Right ventricle myocardium inferior (tissue), 1 donor: ENCODE measurements around the gene KDSR. TPM values are rescaled to one million over a fixed set of nuclear protein-coding genes. Genes with fewer than 3 reads are reported as not detected.

ENCODE experiments used
- ATAC-seq: fragments of 200-7000 bp; cut with Tn5 transposase; one replicate; pipeline ENCODE4 v1.9.1; 2020; ENCODE audit warnings: mild to moderate bottlenecking, moderate library complexity
- DNase-seq: peaks from one replicate; pipeline ENCODE4 v3.0.0; 2021; ENCODE audit errors: missing footprints
- intact Hi-C: fragments of 100-400 bp; cut with DNase I; formaldehyde crosslinking; loops from one replicate; pipeline ENCODE4 v1.11.0; 2022
- long read RNA-seq: library from polyadenylated mRNA; unstranded; transcript quantifications from one replicate; pipeline ENCODE4 v2.0.0, GENCODE V29; 2021
- total RNA-seq: library from RNA; stranded (reverse); fragmentation: NEBNext Ultra II Directional; extraction: Animal tissue kit (Norgen Biotek cat#: 25700); gene quantifications from one replicate; pipeline ENCODE4 v1.2.1, GENCODE V29; 2021
- donor health status: DM: no; HTN: yes; CAD: no; lungs with severe emphysema.

KDSR gene
- 32.3 TPM for total RNA-seq
- long read RNA-seq, full-length matches to known transcripts, result 23 of 25 reads
- long read RNA-seq, partial matches to known transcripts, result 0 of 25 reads
- long read RNA-seq, other reads (novel, unspliced or antisense), result 2 of 25 reads

DNA sequence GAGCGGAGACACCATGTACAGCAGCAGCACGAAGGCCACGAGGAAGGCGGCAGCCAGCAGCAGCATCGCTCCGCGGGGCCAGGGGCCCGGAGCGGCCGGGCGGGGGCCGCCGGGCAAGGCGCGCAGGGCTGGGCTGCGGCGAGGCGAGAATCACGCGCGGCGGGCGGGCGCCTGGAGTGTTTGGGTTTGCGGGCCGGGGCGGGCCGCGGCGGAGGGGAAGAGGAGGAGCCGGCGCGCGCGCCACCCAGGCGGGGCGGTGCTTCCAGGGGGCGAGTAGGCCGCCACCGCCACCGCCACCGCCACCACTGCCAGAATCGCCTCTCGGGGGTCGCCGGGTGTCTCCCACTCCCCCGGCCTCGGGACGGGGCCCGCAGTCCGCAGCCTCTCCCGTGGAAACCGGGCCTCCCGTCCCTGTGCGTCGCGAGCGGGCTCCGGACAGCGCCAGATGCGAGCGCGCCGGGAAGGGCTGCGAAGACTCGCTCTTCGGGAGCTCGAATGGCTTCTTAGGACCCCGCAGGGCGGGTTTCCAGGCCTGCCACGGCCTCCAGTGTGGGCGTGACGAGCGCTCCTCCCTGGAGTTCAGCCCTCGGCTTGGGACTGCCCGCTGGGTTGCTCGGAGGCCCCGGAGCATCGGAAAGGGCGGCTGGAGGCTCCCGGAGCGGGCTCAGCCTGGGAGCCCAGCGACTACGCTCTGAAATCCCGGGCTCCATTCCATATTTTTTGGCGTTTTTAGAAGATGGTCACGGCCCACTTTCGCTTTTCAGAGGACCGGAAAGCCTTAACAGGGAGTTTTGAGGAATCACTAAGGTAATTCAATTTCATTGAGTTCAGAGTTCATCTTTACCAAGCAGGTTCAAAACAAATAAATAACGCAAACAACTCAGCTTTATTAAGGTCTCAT, at the start of gene KDSR:
KDSR (minus strand) TSS at position 154 of the 901 bp plus-strand sequence; CDS start at position 66, 88 bp downstream.
- ATAC-seq (peak; percentile 98), DNase-seq (peak; percentile 97)
- intact Hi-C loops, result loop anchor here (1.0 to 5.0 kb wide), 2 partner anchors 35 to 55 kb away; partner anchors contain the start of gene VPS4B

- no peak for DNase-seq
- ATAC-seq, result no peak
- intact Hi-C loops, result no loop called here
Observed at GRCh38 chr18:63412953-63413352, 45.9 kb upstream of the KDSR start.

- DNase-seq (no peak), ATAC-seq (no peak)
- intact Hi-C loops, result no loop called here
Observed at GRCh38 chr18:63410792-63411191, 43.8 kb upstream of the KDSR start.

GRCh38 chr18:63409301-63409700, 42.3 kb upstream of the KDSR start:
- intact Hi-C loops, result no loop called here
- DNase-seq, result no peak
- no peak for ATAC-seq

GRCh38 chr18:63407734-63408133, 40.7 kb upstream of the KDSR start:
- DNase-seq (no peak), ATAC-seq (no peak)
- intact Hi-C loops, result no loop called here

GRCh38 chr18:63405986-63406385, 39.0 kb upstream of the KDSR start:
- intact Hi-C loops, result no loop called here
- no peak for DNase-seq

DNA sequence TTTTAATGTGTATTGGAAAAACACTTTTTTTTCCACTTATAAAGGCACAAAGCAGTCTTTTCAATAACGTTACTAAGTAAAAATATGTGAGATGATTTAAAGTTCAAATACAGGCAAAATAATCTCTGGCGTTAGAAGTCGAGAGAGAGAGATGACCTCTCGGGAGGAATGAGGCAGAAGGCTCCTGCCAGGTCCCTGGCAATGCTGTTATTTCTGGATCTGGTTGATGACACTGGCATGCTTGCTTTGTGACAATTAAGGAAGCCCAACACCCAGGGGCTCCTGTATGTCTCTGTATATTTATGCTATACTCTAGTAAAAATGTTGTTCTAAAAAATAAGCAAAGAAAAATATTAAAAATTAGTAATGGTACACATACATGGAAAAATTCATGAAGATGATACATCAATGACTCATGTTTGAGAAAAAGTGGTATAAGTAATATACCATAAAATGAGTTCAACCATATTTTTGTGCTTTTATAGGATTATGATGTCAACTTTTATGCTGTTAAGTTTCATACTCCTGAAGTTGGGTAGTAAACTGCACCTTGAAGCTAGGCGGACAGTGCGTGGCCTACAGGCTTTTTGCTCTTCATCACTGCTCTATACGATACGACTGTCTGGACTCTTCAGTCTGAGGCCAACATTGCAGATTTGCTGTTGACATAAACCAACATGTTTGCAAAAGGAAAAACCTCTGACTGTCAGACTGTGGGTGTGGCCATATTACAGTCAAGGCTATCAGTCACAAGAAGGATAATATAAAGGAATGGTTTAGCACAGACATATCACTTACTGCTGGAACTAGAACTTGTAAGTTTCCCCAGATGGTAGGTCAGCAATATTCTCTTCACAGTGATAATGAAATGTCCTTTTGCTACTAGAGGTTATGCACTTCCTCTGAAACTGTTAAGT, 35.5 kb upstream of the KDSR start:
- ATAC-seq, result peak; percentile 80
- DNase-seq, result no peak

More at GRCh38 chr18:63405986-63406385, 39.0 kb upstream of the KDSR start:
- peak; percentile 53 for ATAC-seq

GRCh38 chr18:63399300-63399699, 32.3 kb upstream of the KDSR start:
- DNase-seq, result no peak
- ATAC-seq, result no peak
- intact Hi-C loops, result no loop called here

More for the DNA sequence above, 35.5 kb upstream of the KDSR start:
- intact Hi-C loops, result loop anchor here (5.0 kb wide), 1 partner anchor 35 kb away; the partner anchor contains the start of gene KDSR

- intact Hi-C loops, result no loop called here
- DNase-seq (no peak), ATAC-seq (no peak)
Observed at GRCh38 chr18:63397349-63397748, 30.3 kb upstream of the KDSR start.

DNA sequence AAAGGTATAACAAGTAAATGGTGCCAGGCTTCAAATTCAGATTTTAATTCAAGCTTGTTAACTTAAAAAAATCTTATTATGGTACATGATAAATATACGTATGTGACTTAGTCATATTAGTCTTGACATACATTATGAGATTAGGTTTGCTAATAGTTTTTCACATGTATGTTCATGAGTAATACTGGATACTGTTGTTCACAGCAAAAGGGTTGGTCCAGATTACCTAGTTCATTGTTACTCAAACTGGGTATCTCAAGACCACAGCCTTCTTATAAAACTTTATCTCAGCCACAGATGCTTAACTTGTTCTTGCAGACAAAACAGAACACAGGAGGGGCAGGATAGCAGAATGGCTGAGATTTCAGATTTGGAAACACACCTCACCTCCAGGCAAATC, 28.5 kb upstream of the KDSR start:
- ATAC-seq, result no peak

DNA sequence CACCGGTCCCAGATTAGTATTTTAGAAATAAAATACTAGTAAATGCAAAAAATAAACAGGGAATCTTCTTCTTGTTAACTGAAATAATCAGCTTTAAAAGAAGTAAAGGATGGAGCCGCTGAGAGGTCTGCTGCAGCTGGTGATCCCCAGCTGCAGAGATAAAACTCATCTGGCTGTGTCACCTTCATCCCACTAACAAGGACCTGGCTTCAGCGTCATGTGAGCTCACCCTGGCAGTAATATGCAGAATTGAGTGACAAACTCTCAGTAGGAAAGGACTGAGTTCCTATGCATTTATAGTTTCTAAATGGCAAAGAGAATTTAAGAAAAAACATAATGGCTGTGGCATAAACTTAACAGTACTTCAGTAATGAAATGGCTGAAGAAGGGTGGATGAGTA, 27.9 kb upstream of the KDSR start:
- ATAC-seq, result no peak

More for the DNA sequence above, 28.5 kb upstream of the KDSR start:
- intact Hi-C loops, result no loop called here
- no peak for DNase-seq

GRCh38 chr18:63387861-63388260, 20.9 kb upstream of the KDSR start:
- intact Hi-C loops, result no loop called here
- ATAC-seq, result no peak
- DNase-seq, result no peak

More for the DNA sequence above, 27.9 kb upstream of the KDSR start:
- intact Hi-C loops, result no loop called here
- no peak for DNase-seq

DNA sequence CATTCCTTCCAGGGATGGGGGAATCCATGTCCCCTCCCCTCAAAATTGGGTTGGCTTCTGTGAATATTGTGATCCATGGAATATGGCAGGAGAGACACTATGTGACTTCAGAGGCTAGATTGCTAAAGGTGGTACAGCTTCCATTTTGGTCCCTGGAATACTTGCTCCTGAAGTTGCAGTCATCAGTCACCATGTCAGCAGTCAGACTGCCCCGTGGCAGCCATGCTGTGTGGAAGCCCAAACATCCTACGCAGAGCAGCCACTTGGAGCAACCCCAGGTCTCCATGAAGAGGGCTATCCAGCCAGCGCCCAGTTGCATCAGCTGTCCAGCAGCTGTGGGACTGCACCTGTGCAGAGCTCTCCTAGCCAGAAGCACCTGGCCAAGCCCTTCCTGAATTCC, 15.8 kb upstream of the KDSR start:
- ATAC-seq (no peak), DNase-seq (no peak)
- intact Hi-C loops, result no loop called here

GRCh38 chr18:63379639-63379962, 12.6 kb upstream of the KDSR start:
- no peak for ATAC-seq
- intact Hi-C loops, result no loop called here
- DNase-seq, result no peak

DNA sequence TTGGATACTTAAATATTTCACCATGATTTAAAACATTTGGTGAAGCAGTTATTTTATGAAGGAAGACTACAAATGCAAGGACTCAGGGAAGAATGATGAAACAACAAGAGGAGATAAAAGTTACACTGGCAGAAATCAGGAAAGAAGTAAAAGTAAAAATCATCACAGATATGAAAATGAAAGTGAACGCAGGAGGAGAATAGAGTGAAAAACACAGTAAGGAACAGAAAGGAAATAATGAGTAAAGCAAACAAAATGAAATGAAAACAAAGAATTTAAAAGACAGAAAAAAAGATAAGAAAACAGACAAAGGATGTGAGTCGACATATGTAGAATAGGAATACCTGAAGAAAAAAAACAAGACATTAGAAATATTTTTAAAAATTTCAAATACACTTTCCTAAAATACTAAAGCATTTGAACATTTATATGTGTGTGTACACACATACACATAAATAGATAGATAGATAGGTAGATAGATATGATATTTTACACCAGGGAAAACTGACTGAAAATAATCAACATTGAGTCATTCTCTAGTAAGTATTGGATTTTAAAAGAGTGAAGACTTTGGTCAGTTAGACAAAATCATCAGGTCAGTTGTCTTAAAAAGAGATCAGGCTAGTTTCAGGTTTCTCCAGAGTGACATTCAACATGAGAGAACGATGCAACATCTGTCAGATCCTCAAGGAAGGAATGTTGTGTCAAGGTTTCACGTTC, 12.1 kb upstream of the KDSR start:
- intact Hi-C loops, result no loop called here
- DNase-seq (no peak), ATAC-seq (no peak)

DNA sequence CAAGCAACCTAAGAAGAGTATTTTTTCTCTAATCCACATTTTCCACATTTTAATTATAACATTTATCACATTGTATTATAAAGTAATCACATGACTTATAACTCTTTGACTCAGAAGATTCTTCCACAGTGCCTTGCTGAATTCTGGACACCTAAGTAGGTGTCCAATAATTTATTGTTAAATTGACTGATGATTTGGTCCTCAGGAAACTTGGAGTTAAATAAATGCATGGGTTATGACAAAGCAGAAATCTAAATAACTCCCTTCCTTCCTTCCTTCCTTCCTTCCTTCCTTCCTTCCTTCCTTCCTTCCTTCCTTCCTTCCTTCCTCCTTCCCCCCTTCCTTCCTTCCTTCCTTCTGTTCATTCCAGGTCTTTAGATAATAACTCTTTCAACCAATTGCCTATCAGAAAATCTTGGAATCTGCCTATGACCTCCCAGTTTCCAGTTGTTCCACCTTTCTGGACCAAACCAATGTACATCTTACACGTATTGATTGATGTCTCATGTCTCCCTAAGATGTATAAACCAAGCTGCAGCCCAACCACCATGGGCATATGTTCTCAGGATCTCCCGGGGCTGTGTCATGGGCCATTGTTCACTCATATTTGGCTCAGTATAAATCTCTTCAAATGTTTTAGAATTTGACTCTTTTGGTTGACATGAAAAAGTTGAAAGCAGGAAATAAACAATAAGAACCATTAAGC, 10.4 kb upstream of the KDSR start:
- intact Hi-C loops, result no loop called here
- DNase-seq (no peak), ATAC-seq (no peak)

DNA sequence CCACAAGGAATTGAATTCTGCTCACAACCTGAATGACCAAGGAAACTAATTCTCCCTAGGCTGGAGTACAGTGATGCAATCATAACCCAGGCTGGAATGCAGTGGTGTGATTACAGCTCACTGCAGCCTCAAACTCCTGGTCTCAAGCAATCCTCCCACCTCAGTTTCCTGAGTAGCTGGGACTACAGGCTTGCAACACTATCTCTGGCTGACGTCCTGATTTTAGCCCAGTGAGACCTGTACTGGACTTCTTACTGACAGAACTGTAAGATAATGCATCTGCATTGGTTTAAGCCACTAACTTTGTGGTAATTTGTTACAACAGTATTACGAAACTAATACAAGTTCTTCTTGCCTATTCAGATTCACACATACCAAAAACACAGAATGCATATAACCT, 9.5 kb upstream of the KDSR start:
- intact Hi-C loops, result no loop called here
- ATAC-seq (no peak), DNase-seq (no peak)

DNA sequence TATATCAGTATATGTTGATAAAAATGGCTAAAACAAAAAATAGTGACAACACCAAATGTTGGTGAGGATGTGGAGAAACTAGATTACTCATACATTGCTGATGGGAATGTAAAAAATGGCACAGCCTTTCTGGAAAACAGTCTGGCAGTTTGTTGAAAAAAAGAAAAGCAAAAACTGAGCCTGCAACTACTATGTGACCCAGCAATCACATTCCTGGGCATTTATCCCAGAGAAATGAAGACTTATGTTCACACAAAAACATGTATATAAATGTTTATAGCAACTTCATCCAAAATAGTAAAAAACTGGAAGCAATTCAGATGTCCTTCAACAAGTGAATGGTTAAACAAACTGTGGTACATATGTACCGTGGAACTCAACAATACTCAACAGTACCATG, 7.5 kb upstream of the KDSR start:
- ATAC-seq (no peak), DNase-seq (no peak)
- intact Hi-C loops, result no loop called here
